Measurements from ENCODE around the gene SYNGAP1. TPM values are rescaled to one million over a fixed set of nuclear protein-coding genes. Genes with fewer than 3 reads are reported as not detected.

Gene SYNGAP1
- total and polyA plus RNA-seq, 2 donors (not counting 1 experiment from before 2014, with no cell fraction given), result 3.6 to 7.3 TPM

- Histone ChIP-seq H3K79me2 (ENCODE audit: control insufficient read depth, insufficient read depth, low read length) (no peaks in the 10 kb centered on the region), H3K4me1 (ENCODE audit: control insufficient read depth, extremely low read depth, insufficient read depth, low read length) (peaks cover 5% of the 10 kb centered on the region), H3K36me3 (ENCODE audit: control insufficient read depth, insufficient read depth, low read length) (no peaks in the 10 kb centered on the region), H3K27me3 (ENCODE audit: control insufficient read depth, insufficient read depth, low read length) (no peaks in the 10 kb centered on the region), H3K27ac (ENCODE audit: insufficient read depth, low read length) (no peak overlapping the region), H2AFZ (ENCODE audit: low read length) (no peak overlapping the region), H3K4me2 (ENCODE audit: extremely low read depth, insufficient read depth, low read length) (no peak overlapping the region), H3K9me3 (ENCODE audit: control insufficient read depth, insufficient read depth, low read depth, low read length) (no peaks in the 10 kb centered on the region), H3K9ac (ENCODE audit: insufficient read depth, low read length) (no peak overlapping the region), H3K4me3 (replicated peaks in 1 of 4; ENCODE audit: control extremely low read depth in 1 of 4, insufficient read depth in 1 of 4, low read depth in 3 of 4, low read length in 4 of 4) (no peak overlapping the region), H4K20me1 (ENCODE audit: control insufficient read depth, extremely low read depth, insufficient read depth, low read length) (no peaks in the 10 kb centered on the region)
- no peak for DNase-seq (ENCODE audit: low read depth in 2 of 2)
- no peak for TF ChIP-seq CTCF (conservative IDR thresholded peaks at IDR 0.05 in 1 of 2, IDR thresholded peaks at IDR 0.05 in 1 of 2; ENCODE audit: low read depth in 1 of 2, low read length in 2 of 2)
Observed at GRCh38 chr6:33380272-33380981, 39.4 kb upstream of the SYNGAP1 start.

GRCh38 chr6:33383427-33384185 lies 36.3 kb upstream of the SYNGAP1 start:
- Histone ChIP-seq H3K4me1 (ENCODE audit: control insufficient read depth, extremely low read depth, insufficient read depth, low read length) (no peaks in the 10 kb centered on the region), H3K9ac (ENCODE audit: insufficient read depth, low read length) (no peak overlapping the region), H3K4me2 (ENCODE audit: extremely low read depth, insufficient read depth, low read length) (no peak overlapping the region), H3K79me2 (ENCODE audit: control insufficient read depth, insufficient read depth, low read length) (no peaks in the 10 kb centered on the region), H3K9me3 (ENCODE audit: control insufficient read depth, insufficient read depth, low read depth, low read length) (no peaks in the 10 kb centered on the region), H4K20me1 (ENCODE audit: control insufficient read depth, extremely low read depth, insufficient read depth, low read length) (no peaks in the 10 kb centered on the region), H3K4me3 (replicated peaks in 1 of 4; ENCODE audit: control extremely low read depth in 1 of 4, insufficient read depth in 1 of 4, low read depth in 3 of 4, low read length in 4 of 4) (no peak overlapping the region), H2AFZ (ENCODE audit: low read length) (no peak overlapping the region), H3K27me3 (ENCODE audit: control insufficient read depth, insufficient read depth, low read length) (no peaks in the 10 kb centered on the region), H3K36me3 (ENCODE audit: control insufficient read depth, insufficient read depth, low read length) (no peaks in the 10 kb centered on the region), H3K27ac (ENCODE audit: insufficient read depth, low read length) (no peak overlapping the region)
- TF ChIP-seq CTCF (conservative IDR thresholded peaks at IDR 0.05 in 1 of 2, IDR thresholded peaks at IDR 0.05 in 1 of 2; ENCODE audit: low read depth in 1 of 2, low read length in 2 of 2) (no peak), EZH2 (IDR thresholded peaks at IDR 0.05; ENCODE audit: low read length, missing control alignments) (no peak)
- no peak for DNase-seq (ENCODE audit: low read depth in 2 of 2)

- Histone ChIP-seq H3K79me2 (ENCODE audit: control insufficient read depth, insufficient read depth, low read length) (no peaks in the 10 kb centered on the region), H4K20me1 (ENCODE audit: control insufficient read depth, extremely low read depth, insufficient read depth, low read length) (no peaks in the 10 kb centered on the region), H3K4me2 (ENCODE audit: extremely low read depth, insufficient read depth, low read length) (no peak overlapping the region), H3K27ac (ENCODE audit: insufficient read depth, low read length) (no peak overlapping the region), H3K27me3 (ENCODE audit: control insufficient read depth, insufficient read depth, low read length) (no peaks in the 10 kb centered on the region), H3K36me3 (ENCODE audit: control insufficient read depth, insufficient read depth, low read length) (no peaks in the 10 kb centered on the region), H3K4me1 (ENCODE audit: control insufficient read depth, extremely low read depth, insufficient read depth, low read length) (no peaks in the 10 kb centered on the region), H3K4me3 (replicated peaks in 1 of 4; ENCODE audit: control extremely low read depth in 1 of 4, insufficient read depth in 1 of 4, low read depth in 3 of 4, low read length in 4 of 4) (no peak overlapping the region), H2AFZ (ENCODE audit: low read length) (peak overlapping the region; percentile 40), H3K9me3 (ENCODE audit: control insufficient read depth, insufficient read depth, low read depth, low read length) (no peaks in the 10 kb centered on the region), H3K9ac (ENCODE audit: insufficient read depth, low read length) (no peak overlapping the region)
- TF ChIP-seq CTCF (conservative IDR thresholded peaks at IDR 0.05 in 1 of 2, IDR thresholded peaks at IDR 0.05 in 1 of 2; ENCODE audit: low read depth in 1 of 2, low read length in 2 of 2), result peak; percentile 32 to 65
- TF ChIP-seq EZH2 (IDR thresholded peaks at IDR 0.05; ENCODE audit: low read length, missing control alignments), result no peak
- DNase-seq (ENCODE audit: low read depth in 2 of 2), result peak; percentile 63 to 85
Observed at GRCh38 chr6:33384581-33385020, 35.3 kb upstream of the SYNGAP1 start.
